PFSK-1 (cell line): ENCODE results near the gene CSNK2B.

Source experiments
- POLR2AphosphoS5 ChIP-seq: IDR thresholded peaks from 2 replicates; pipeline ENCODE4 v1.6.1; 2012; ENCODE audit warnings: low read depth, mild to moderate bottlenecking, control low read depth, low read length, moderate library complexity
- TAF1 ChIP-seq: IDR thresholded peaks from 2 replicates; pipeline ENCODE4 v1.6.1; 2012; ENCODE audit warnings: low read length, control low read depth, borderline replicate concordance; ENCODE audit not compliant: insufficient read depth
- TF ChIP-seq, protein P1 (sequence below), 2 experiments: IDR thresholded peaks; 2 replicates each; pipeline versions ENCODE4 v1.6.1 to v1.8.0; 2011 to 2012; ENCODE audit warnings: low read depth in 2 of 2, low read length in 2 of 2, control low read depth in 1 of 2, inconsistent platforms in 1 of 2, mild to moderate bottlenecking in 1 of 2, moderate library complexity in 1 of 2; ENCODE audit not compliant: insufficient read depth in 1 of 2

GRCh38 chr6:31689249-31690110, 23.6 kb downstream of the CSNK2B start:
- no peak for TF ChIP-seq POLR2AphosphoS5
- TF ChIP-seq TAF1, result no peak
- TF ChIP-seq, protein P1, sequence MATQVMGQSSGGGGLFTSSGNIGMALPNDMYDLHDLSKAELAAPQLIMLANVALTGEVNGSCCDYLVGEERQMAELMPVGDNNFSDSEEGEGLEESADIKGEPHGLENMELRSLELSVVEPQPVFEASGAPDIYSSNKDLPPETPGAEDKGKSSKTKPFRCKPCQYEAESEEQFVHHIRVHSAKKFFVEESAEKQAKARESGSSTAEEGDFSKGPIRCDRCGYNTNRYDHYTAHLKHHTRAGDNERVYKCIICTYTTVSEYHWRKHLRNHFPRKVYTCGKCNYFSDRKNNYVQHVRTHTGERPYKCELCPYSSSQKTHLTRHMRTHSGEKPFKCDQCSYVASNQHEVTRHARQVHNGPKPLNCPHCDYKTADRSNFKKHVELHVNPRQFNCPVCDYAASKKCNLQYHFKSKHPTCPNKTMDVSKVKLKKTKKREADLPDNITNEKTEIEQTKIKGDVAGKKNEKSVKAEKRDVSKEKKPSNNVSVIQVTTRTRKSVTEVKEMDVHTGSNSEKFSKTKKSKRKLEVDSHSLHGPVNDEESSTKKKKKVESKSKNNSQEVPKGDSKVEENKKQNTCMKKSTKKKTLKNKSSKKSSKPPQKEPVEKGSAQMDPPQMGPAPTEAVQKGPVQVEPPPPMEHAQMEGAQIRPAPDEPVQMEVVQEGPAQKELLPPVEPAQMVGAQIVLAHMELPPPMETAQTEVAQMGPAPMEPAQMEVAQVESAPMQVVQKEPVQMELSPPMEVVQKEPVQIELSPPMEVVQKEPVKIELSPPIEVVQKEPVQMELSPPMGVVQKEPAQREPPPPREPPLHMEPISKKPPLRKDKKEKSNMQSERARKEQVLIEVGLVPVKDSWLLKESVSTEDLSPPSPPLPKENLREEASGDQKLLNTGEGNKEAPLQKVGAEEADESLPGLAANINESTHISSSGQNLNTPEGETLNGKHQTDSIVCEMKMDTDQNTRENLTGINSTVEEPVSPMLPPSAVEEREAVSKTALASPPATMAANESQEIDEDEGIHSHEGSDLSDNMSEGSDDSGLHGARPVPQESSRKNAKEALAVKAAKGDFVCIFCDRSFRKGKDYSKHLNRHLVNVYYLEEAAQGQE (IDR thresholded peaks at IDR 0.05; ENCODE audit: insufficient read depth in 1 of 2, low read depth in 2 of 2, low read length in 2 of 2), result no peak
